Renal pelvis (tissue), 4 donors: ENCODE data around the gene CDCA4. TPM values are rescaled to one million over a fixed set of nuclear protein-coding genes. Genes with fewer than 3 reads are reported as not detected.

Source experiments
- DNase-seq: peaks from one replicate; pipeline ENCODE4 v3.0.0-alpha.2; 2013
- polyA plus RNA-seq, 3 donors: library from polyadenylated mRNA; unstranded; fragments of 120-200 nt; gene quantifications; one replicate each; pipeline ENCODE4 v1.2.1, GENCODE V29; 2013; ENCODE audit not compliant: insufficient read length in 3 of 3

CDCA4 gene
- polyA plus RNA-seq, 3 donors, result 18.7 to 24.8 (median 23.3) TPM

GRCh38 chr14:104966981-104967385, 53.9 kb downstream of the CDCA4 start:
- no peak for DNase-seq

- no peak for DNase-seq
These were observed 54.5 kb downstream of the CDCA4 start for GRCh38 chr14:104966261-104966865.

- DNase-seq, result no peak
These were observed 55.2 kb downstream of the CDCA4 start for GRCh38 chr14:104965561-104966231.

- no peak for DNase-seq
These were observed 56.3 kb downstream of the CDCA4 start for GRCh38 chr14:104964546-104964945.

Other genes with a start within 250 kb of the CDCA4 start
- gene AKT1, start 225.3 kb downstream of the CDCA4 start, polyA plus RNA-seq, result 100 to 1,000 TPM; 119 to 153 (median 125) TPM
- 1 to 10 TPM; 4.7 to 5.4 (median 5.1) TPM for gene ZBTB42, start 220.0 kb downstream of the CDCA4 start, polyA plus RNA-seq
- 10 to 100 TPM; 15.2 to 19.7 (median 16.4) TPM for gene CEP170B, start 155.8 kb downstream of the CDCA4 start, polyA plus RNA-seq
- gene PLD4, start 96.2 kb downstream of the CDCA4 start, polyA plus RNA-seq, result 1 to 10 TPM; 2.8 to 4.7 (median 4.1) TPM
- gene AHNAK2, start 42.7 kb downstream of the CDCA4 start, polyA plus RNA-seq, result 1 to 10 TPM; 1.8 to 2.6 (median 2.2) TPM
- gene CLBA1, start 35.3 kb downstream of the CDCA4 start, polyA plus RNA-seq, result 10 to 100 TPM; 19.6 to 28.3 (median 27.0) TPM
- gene GPR132, start 44.3 kb upstream of the CDCA4 start, polyA plus RNA-seq, result 1 to 10 TPM in 1 of 3 donors, under 1 TPM in 2; 0.35 to 1.1 (median 0.71) TPM
- gene JAG2, start 147.7 kb upstream of the CDCA4 start, polyA plus RNA-seq, result 10 to 100 TPM in 2 of 3 donors, 1 to 10 TPM in 1; 8.7 to 11.4 (median 10.2) TPM
- gene NUDT14, start 160.2 kb upstream of the CDCA4 start, polyA plus RNA-seq, result 10 to 100 TPM; 36.6 to 44.0 (median 38.1) TPM
- 10 to 100 TPM; 32.6 to 43.4 (median 42.7) TPM for gene BTBD6, start 227.4 kb upstream of the CDCA4 start, polyA plus RNA-seq